DOHH2 (cell line): ENCODE results near the gene SLC3A2.
A peak's percentile ranks its signal among the peaks of the same experiment; 100 is the strongest.
"Not testable (repeated sequence)": the region's sequence is repeated elsewhere in the genome, so short reads cannot be mapped to it uniquely, and the experiment has no call there.

ENCODE experiments used
- H3F3A ChIP-seq: fragments of 200-600 bp; sonication (generic), shearing (Covaris generic); 2 replicates; pipeline ENCODE4 v1.6.0; 2016; ENCODE audit warnings: antibody characterized with exemption, mild to moderate bottlenecking; ENCODE audit not compliant: control insufficient read depth, insufficient read depth
- H3K27ac ChIP-seq: fragments of 200-600 bp; sonication (generic); 2 replicates; pipeline ENCODE4 v1.5.1; 2014; ENCODE audit warnings: low read depth, mild to moderate bottlenecking, low read length, moderate library complexity
- H3K27me3 ChIP-seq: fragments of 200-600 bp; sonication (generic); 2 replicates; pipeline ENCODE4 v1.6.1; 2014; ENCODE audit warnings: mild to moderate bottlenecking, low read length, mixed read lengths; ENCODE audit not compliant: control insufficient read depth
- H3K36me3 ChIP-seq: fragments of 200-600 bp; sonication (generic); 2 replicates; pipeline ENCODE4 v1.6.1; 2014; ENCODE audit warnings: mild to moderate bottlenecking, low read length, moderate library complexity, mixed read lengths; ENCODE audit not compliant: control insufficient read depth
- H3K4me1 ChIP-seq: fragments of 200-600 bp; sonication (generic); 2 replicates; pipeline ENCODE4 v1.6.1; 2014; ENCODE audit warnings: mild to moderate bottlenecking, low read length, mixed read lengths; ENCODE audit not compliant: control insufficient read depth
- H3K4me2 ChIP-seq: fragments of 200-600 bp; sonication (generic); 2 replicates; pipeline ENCODE4 v1.6.0; 2014; ENCODE audit warnings: mild to moderate bottlenecking, low read length, moderate library complexity
- H3K4me3 ChIP-seq: fragments of 200-600 bp; sonication (generic); 2 replicates; pipeline ENCODE4 v1.5.1; 2014; ENCODE audit warnings: mild to moderate bottlenecking, low read length, mixed read lengths
- H3K79me2 ChIP-seq: fragments of 200-600 bp; sonication (generic); 2 replicates; pipeline ENCODE4 v1.6.1; 2014; ENCODE audit warnings: mild to moderate bottlenecking, low read length, mixed read lengths; ENCODE audit not compliant: control insufficient read depth
- H3K9me2 ChIP-seq: fragments of 200-600 bp; sonication (generic); replicated peaks from 2 replicates; pipeline ENCODE4 v1.6.1; 2014; ENCODE audit warnings: mild to moderate bottlenecking, low read length, mixed read lengths; ENCODE audit not compliant: control insufficient read depth
- H3K9me3 ChIP-seq: fragments of 200-600 bp; sonication (generic); 2 replicates; pipeline ENCODE4 v1.6.1; 2014; ENCODE audit warnings: antibody characterized with exemption, low read length, mixed read lengths; ENCODE audit not compliant: control insufficient read depth, insufficient read depth
- H4K20me1 ChIP-seq: fragments of 200-600 bp; sonication (generic); 2 replicates; pipeline ENCODE4 v1.6.0; 2014; ENCODE audit warnings: low read depth, mild to moderate bottlenecking, antibody characterized with exemption, low read length, moderate library complexity; ENCODE audit not compliant: control insufficient read depth, insufficient read depth
- CTCF ChIP-seq: fragments of 200-600 bp; sonication (generic); IDR thresholded peaks from one replicate; pipeline ENCODE4 v1.5.1; 2014; ENCODE audit warnings: antibody characterized with exemption, mild to moderate bottlenecking, low read depth, low read length; ENCODE audit not compliant: poor library complexity, severe bottlenecking
- EZH2phosphoT487 ChIP-seq: fragments of 200-600 bp; sonication (generic); IDR thresholded peaks from 2 replicates; pipeline ENCODE4 v1.6.1; 2017; ENCODE audit warnings: borderline replicate concordance, mild to moderate bottlenecking, antibody characterized with exemption, low read length, moderate library complexity, mixed read lengths

SLC3A2 gene

GRCh38 chr11:62858201-62858600, 22.5 kb upstream of the SLC3A2 start:
- H3K9me2 ChIP-seq, result no peaks in the 10 kb centered on the region
- H3K79me2 ChIP-seq, result peaks cover 99% of the 10 kb centered on the region
- H3K27me3 ChIP-seq, result no peaks in the 10 kb centered on the region; the same call in 1 of the 2 replicates
- H3K9me3 ChIP-seq, result no peaks in the 10 kb centered on the region
- H3F3A ChIP-seq, result peaks cover 44% of the 10 kb centered on the region
- peak overlapping the region; percentile 94 for H3K4me3 ChIP-seq
- no peak overlapping the region for H3K27ac ChIP-seq
- no peak for TF ChIP-seq CTCF
- TF ChIP-seq EZH2phosphoT487, result no peak
- peaks cover 59% of the 10 kb centered on the region for H3K4me1 ChIP-seq
- H4K20me1 ChIP-seq, result peaks cover 29% of the 10 kb centered on the region
- H3K4me2 ChIP-seq, result peak overlapping the region; percentile 91
- H3K36me3 ChIP-seq, result peaks cover 78% of the 10 kb centered on the region

- H4K20me1 ChIP-seq, result peaks cover 28% of the 10 kb centered on the region
- not testable (repeated sequence) for H3K9me2 ChIP-seq, H3K27ac ChIP-seq, H3K27me3 ChIP-seq, H3K9me3 ChIP-seq, H3K4me3 ChIP-seq
- peaks cover 38% of the 10 kb centered on the region for H3F3A ChIP-seq
- peak overlapping the region; percentile 91 for H3K4me2 ChIP-seq
- peaks cover 77% of the 10 kb centered on the region for H3K36me3 ChIP-seq
- H3K4me1 ChIP-seq, result peaks cover 57% of the 10 kb centered on the region
- peaks cover 99% of the 10 kb centered on the region for H3K79me2 ChIP-seq
Measured at GRCh38 chr11:62859281-62859703, 21.4 kb upstream of the SLC3A2 start.

GRCh38 chr11:62860835-62861563, 19.7 kb upstream of the SLC3A2 start:
- Histone ChIP-seq H4K20me1 (peaks cover 29% of the 10 kb centered on the region), H3K9me2 (no peaks in the 10 kb centered on the region), H3K4me1 (peaks cover 54% of the 10 kb centered on the region), H3K4me3 (peak overlapping the region; percentile 31), H3K79me2 (peaks cover 100% of the 10 kb centered on the region), H3K9me3 (no peaks in the 10 kb centered on the region), H3F3A (peaks cover 24% of the 10 kb centered on the region), H3K36me3 (peaks cover 75% of the 10 kb centered on the region), H3K27ac (peak overlapping the region; percentile 38), H3K4me2 (peak overlapping the region; percentile 91), H3K27me3 (no peaks in the 10 kb centered on the region)
- TF ChIP-seq EZH2phosphoT487, result no peak
- TF ChIP-seq CTCF, result no peak

GRCh38 chr11:62861564-62862192, 19.0 kb upstream of the SLC3A2 start:
- Histone ChIP-seq H4K20me1 (peaks cover 29% of the 10 kb centered on the region), H3K27ac (peak overlapping the region; percentile 50; the same call in 1 of the 2 replicates), H3K79me2 (peaks cover 100% of the 10 kb centered on the region)

More at GRCh38 chr11:62861564-62862192, 19.0 kb upstream of the SLC3A2 start:
- peaks cover 54% of the 10 kb centered on the region for H3K4me1 ChIP-seq
- peaks cover 24% of the 10 kb centered on the region for H3F3A ChIP-seq
- H3K4me3 ChIP-seq, result peak overlapping the region; percentile 31
- H3K4me2 ChIP-seq, result peak overlapping the region; percentile 91
- H3K36me3 ChIP-seq, result peaks cover 74% of the 10 kb centered on the region
- H3K9me2 ChIP-seq, H3K27me3 ChIP-seq, H3K9me3 ChIP-seq: not testable (repeated sequence)
